Neural cell (in vitro differentiated cells): ENCODE data around the gene RYR2. TPM values are rescaled to one million over a fixed set of nuclear protein-coding genes. Genes with fewer than 3 reads are reported as not detected.

Experiments
- H2AFZ ChIP-seq: fragments of 200-600, 300-800 bp; sonication (generic), shearing (Covaris generic); 2 replicates; pipeline ENCODE4 v1.6.0; 2014; ENCODE audit warnings: low read depth, mild to moderate bottlenecking, antibody characterized with exemption, low read length, moderate library complexity
- H3F3A ChIP-seq: fragments of 200-600 bp; shearing (Covaris generic); 2 replicates; pipeline ENCODE4 v1.6.1; 2016; ENCODE audit warnings: mild to moderate bottlenecking, moderate library complexity, mixed read lengths, antibody characterized with exemption, low read length; ENCODE audit not compliant: insufficient read depth, poor library complexity, severe bottlenecking
- H3K27ac ChIP-seq: fragments of 200-600, 300-800 bp; sonication (generic), shearing (Covaris generic); 2 replicates; pipeline ENCODE4 v1.5.1; 2014; ENCODE audit warnings: mild to moderate bottlenecking, low read length, moderate library complexity
- H3K27me3 ChIP-seq: fragments of 300-800, 200-600 bp; sonication (generic), shearing (Covaris generic); 2 replicates; pipeline ENCODE4 v1.6.0; 2014; ENCODE audit warnings: mild to moderate bottlenecking, low read depth, low read length, moderate library complexity; ENCODE audit not compliant: insufficient read depth
- H3K36me3 ChIP-seq: fragments of 300-800, 200-600 bp; sonication (generic), shearing (Covaris generic); 2 replicates; pipeline ENCODE4 v1.5.1; 2014; ENCODE audit warnings: mild to moderate bottlenecking, antibody characterized with exemption, low read length, moderate library complexity; ENCODE audit not compliant: insufficient read depth
- H3K4me2 ChIP-seq: fragments of 300-800, 200-600 bp; sonication (generic), shearing (Covaris generic); 2 replicates; pipeline ENCODE4 v1.6.0; 2014; ENCODE audit warnings: mild to moderate bottlenecking, low read length
- H3K4me3 ChIP-seq: fragments of 300-800, 200-600 bp; sonication (generic), shearing (Covaris generic); 2 replicates; pipeline ENCODE4 v1.5.1; 2014; ENCODE audit warnings: mild to moderate bottlenecking, low read length, moderate library complexity
- H3K79me2 ChIP-seq: fragments of 200-600 bp; shearing (Covaris generic); replicated peaks from 2 replicates; pipeline ENCODE4 v1.6.0; 2014; ENCODE audit warnings: mild to moderate bottlenecking, low read length, moderate library complexity; ENCODE audit not compliant: insufficient read depth
- H3K9ac ChIP-seq: fragments of 300-800, 200-600 bp; sonication (generic), shearing (Covaris generic); 2 replicates; pipeline ENCODE4 v1.6.1; 2016; ENCODE audit warnings: mild to moderate bottlenecking, low read length, mixed read lengths
- H3K9me2 ChIP-seq: fragments of 200-600 bp; shearing (Covaris generic); 2 replicates; pipeline ENCODE4 v1.6.1; 2016; ENCODE audit warnings: mild to moderate bottlenecking, low read length, mixed read lengths; ENCODE audit not compliant: insufficient read depth
- H3K9me3 ChIP-seq: fragments of 200-600, 300-800 bp; sonication (generic), shearing (Covaris generic); 2 replicates; pipeline ENCODE4 v1.6.1; 2016; ENCODE audit warnings: mild to moderate bottlenecking, mixed run types, low read length, moderate library complexity, mixed read lengths
- H4K20me1 ChIP-seq: fragments of 200-600 bp; shearing (Covaris generic); 2 replicates; pipeline ENCODE4 v1.6.1; 2016; ENCODE audit warnings: mild to moderate bottlenecking, mixed run types; ENCODE audit not compliant: insufficient read depth
- CTCF ChIP-seq: fragments of 450-650 bp; IDR thresholded peaks from 2 replicates; pipeline ENCODE4 v1.5.1; 2014; ENCODE audit warnings: antibody characterized with exemption, mild to moderate bottlenecking, moderate library complexity; ENCODE audit not compliant: poor library complexity, severe bottlenecking
- EP300 ChIP-seq: fragments of 450-650 bp; conservative IDR thresholded peaks from 2 replicates; pipeline ENCODE4 v1.6.1; 2014; ENCODE audit warnings: antibody characterized with exemption, mild to moderate bottlenecking, moderate library complexity; ENCODE audit not compliant: poor library complexity, severe bottlenecking
- EZH2 ChIP-seq: fragments of 200-600, 300-800 bp; shearing (Covaris generic), sonication (generic); IDR thresholded peaks from 2 replicates; pipeline ENCODE4 v1.6.1; 2014; ENCODE audit warnings: antibody characterized with exemption, low read length, borderline replicate concordance, mild to moderate bottlenecking; ENCODE audit not compliant: insufficient read depth, poor library complexity, severe bottlenecking
- MXI1 ChIP-seq: fragments of 450-650 bp; conservative IDR thresholded peaks from 2 replicates; pipeline ENCODE4 v1.6.1; 2014; ENCODE audit warnings: antibody characterized with exemption, mild to moderate bottlenecking; ENCODE audit not compliant: poor library complexity, severe bottlenecking
- POLR2AphosphoS5 ChIP-seq: IDR thresholded peaks from 2 replicates; pipeline ENCODE4 v1.6.1; 2012
- RAD21 ChIP-seq: fragments of 450-650 bp; conservative IDR thresholded peaks from 2 replicates; pipeline ENCODE4 v1.6.1; 2014; ENCODE audit warnings: antibody characterized with exemption, mild to moderate bottlenecking, moderate library complexity
- REST ChIP-seq: IDR thresholded peaks from 2 replicates; pipeline ENCODE4 v1.6.1; 2012; ENCODE audit warnings: borderline replicate concordance
- SMC3 ChIP-seq: fragments of 450-650 bp; conservative IDR thresholded peaks from 2 replicates; pipeline ENCODE4 v1.6.1; 2014; ENCODE audit warnings: antibody characterized with exemption, mild to moderate bottlenecking, moderate library complexity; ENCODE audit not compliant: poor library complexity
- TAF1 ChIP-seq: IDR thresholded peaks from 2 replicates; pipeline ENCODE4 v1.6.1; 2012; ENCODE audit warnings: low read depth
- polyA plus RNA-seq: library from polyadenylated mRNA; depleted of rRNA; stranded (reverse); fragments of >200 nt; gene quantifications from 2 replicates; pipeline ENCODE4 v1.2.3, GENCODE V29; 2014

The RYR2 gene
- polyA plus RNA-seq, 1 donor from 2014 or later = 3.8 TPM

- Histone ChIP-seq H3K36me3 (no peaks in the 10 kb centered on the region), H3K27me3 (no peaks in the 10 kb centered on the region), H3K9me3 (no peaks in the 10 kb centered on the region), H4K20me1 (no peaks in the 10 kb centered on the region), H3K27ac (no peak overlapping the region), H2AFZ (no peak overlapping the region), H3K9ac (no peak overlapping the region), H3F3A (no peaks in the 10 kb centered on the region), H3K9me2 (no peaks in the 10 kb centered on the region), H3K4me3 (no peak overlapping the region), H3K4me2 (no peak overlapping the region), H3K79me2 (no peaks in the 10 kb centered on the region)
- no peak for TF ChIP-seq RAD21
- no peak for TF ChIP-seq EZH2
- TF ChIP-seq TAF1 = no peak
- no peak for TF ChIP-seq REST
- TF ChIP-seq CTCF = no peak
- TF ChIP-seq EP300 = no peak
- no peak for TF ChIP-seq MXI1
- TF ChIP-seq SMC3 = no peak
- no peak for TF ChIP-seq POLR2AphosphoS5
These were observed 767.1 kb downstream of the RYR2 start for GRCh38 chr1:237809099-237809498.

- no peaks in the 10 kb centered on the region for H3F3A ChIP-seq
These were observed 769.6 kb downstream of the RYR2 start for GRCh38 chr1:237811633-237812032.

More at GRCh38 chr1:237811633-237812032, 769.6 kb downstream of the RYR2 start:
- Histone ChIP-seq H3K4me2 (no peak overlapping the region), H3K27ac (no peak overlapping the region), H3K4me3 (no peak overlapping the region), H3K9me3 (no peaks in the 10 kb centered on the region), H3K27me3 (no peaks in the 10 kb centered on the region), H3K9ac (no peak overlapping the region), H3K9me2 (no peaks in the 10 kb centered on the region), H4K20me1 (no peaks in the 10 kb centered on the region), H3K36me3 (no peaks in the 10 kb centered on the region), H3K79me2 (no peaks in the 10 kb centered on the region), H2AFZ (no peak overlapping the region)
- TF ChIP-seq EP300 (peak; percentile 43), REST (no peak)
